HT-29 (cell line): ENCODE data around the gene MYOM1. TPM values are rescaled to one million over a fixed set of nuclear protein-coding genes. Genes with fewer than 3 reads are reported as not detected.
A peak's percentile ranks its signal among the peaks of the same experiment; 100 is the strongest.

ENCODE experiments used
- DNase-seq: peaks from one replicate; pipeline ENCODE4 v3.0.0-alpha.2; 2015; ENCODE audit warnings: low spot score
- total RNA-seq: library from RNA; depleted of rRNA; stranded (reverse); fragments of >200 nt; shearing (Covaris generic); gene quantifications from 2 replicates; pipeline ENCODE4 v1.2.3, GENCODE V29; 2014

The MYOM1 gene
- total RNA-seq, 1 experiment from 2014 or later = 0.13 TPM

- DNase-seq = peak; percentile 56
These were observed 68.1 kb downstream of the MYOM1 start for GRCh38 chr18:3151399-3152264.

DNA sequence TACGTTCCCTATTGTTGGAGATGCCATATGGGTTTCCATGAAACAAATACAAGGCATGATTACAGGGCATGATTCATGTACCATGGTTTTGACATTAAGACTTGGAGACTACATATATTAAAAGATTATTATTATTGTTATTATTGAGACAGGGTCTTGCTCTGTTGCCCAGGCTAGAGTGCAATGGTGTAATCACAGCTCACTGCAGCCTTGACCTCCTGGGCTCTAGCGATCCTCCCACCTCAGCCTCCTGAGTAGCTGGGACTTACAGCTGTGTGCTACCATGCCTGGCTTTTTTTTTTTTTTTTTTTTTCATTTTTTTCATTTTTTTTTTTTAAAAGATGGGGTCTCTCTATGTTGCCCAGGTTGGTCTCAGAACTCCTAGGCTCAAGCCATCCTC lies 69.1 kb downstream of the MYOM1 start:
- no peak for DNase-seq

GRCh38 chr18:3150274-3150673 lies 69.5 kb downstream of the MYOM1 start:
- DNase-seq = peak; percentile 42

DNA sequence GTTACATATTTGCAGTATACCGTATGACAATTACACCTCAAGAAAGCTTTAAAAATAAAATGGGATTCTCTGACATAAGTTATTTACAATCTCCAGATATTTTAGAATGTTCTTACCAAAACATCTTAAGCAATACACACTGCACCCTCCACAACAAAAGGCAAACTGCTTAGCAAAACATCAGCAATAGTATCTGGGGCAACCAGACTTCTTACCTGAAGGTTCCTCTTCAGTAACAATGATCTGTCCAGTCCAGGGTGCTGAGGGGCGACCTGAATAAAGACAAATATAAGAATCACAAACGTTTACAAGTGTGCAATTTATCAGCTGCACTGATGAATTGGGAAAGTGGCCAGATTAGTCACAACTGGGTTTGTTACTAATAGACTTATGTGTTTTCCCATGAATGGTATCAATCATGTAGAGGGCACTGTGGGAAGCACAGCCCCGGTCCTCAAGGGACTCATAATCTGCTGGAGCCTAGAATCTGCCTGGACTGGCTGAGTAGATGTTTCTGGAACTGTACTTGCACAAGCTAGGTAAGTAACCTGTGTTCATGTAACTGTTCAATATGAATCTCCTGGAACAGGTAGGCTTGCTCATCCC lies 70.7 kb downstream of the MYOM1 start:
- peak; percentile 43 for DNase-seq

DNA sequence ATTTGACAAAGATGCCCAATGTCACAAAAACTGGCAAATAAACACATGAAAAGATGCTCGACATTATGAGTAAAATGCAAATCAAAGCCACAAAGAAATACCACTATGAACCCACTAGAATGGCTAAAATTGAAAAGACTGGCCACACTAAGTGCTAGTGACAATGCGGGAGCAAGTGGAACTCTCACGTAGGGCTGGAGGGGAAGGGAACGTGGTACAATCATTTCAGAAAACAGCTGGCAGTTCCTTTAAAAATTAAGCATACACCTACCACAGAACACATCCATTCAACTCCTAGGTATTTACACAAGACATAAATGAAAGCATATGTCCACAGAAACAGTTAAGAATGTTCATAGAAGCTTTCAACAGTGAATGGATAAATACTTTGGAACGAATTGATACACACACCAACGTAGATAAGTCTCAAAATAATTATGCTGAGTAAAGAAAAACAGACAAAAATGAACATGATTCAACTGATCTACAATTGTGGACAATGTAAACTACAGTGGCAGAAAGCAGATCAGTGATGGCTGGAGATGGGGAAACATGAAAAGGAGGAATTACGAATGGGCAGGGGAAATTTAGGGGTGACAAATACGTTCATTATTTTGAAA lies 71.7 kb downstream of the MYOM1 start:
- no peak for DNase-seq

GRCh38 chr18:3140986-3141639 lies 78.7 kb downstream of the MYOM1 start:
- no peak for DNase-seq

DNA sequence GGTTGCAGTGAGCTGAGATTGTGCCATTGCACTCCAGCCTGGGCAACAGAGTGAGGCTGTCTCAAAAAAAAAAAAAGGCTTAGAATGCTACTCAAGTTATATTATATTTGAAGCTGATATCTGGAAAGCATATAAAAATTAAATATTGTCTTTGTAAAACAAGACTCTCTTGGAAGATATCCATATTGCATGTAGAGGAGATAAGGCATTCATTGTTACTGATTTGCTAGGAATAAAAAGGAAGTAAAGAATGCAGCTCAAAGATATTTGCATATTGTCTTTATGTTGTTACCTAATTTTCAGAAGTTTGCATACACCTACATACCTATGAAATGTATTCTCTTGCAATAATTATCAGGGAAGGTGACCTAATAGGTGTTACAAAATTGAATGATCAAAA lies 79.4 kb downstream of the MYOM1 start:
- DNase-seq = no peak

- DNase-seq = no peak
These were observed 80.4 kb downstream of the MYOM1 start for GRCh38 chr18:3139406-3139805.

DNA sequence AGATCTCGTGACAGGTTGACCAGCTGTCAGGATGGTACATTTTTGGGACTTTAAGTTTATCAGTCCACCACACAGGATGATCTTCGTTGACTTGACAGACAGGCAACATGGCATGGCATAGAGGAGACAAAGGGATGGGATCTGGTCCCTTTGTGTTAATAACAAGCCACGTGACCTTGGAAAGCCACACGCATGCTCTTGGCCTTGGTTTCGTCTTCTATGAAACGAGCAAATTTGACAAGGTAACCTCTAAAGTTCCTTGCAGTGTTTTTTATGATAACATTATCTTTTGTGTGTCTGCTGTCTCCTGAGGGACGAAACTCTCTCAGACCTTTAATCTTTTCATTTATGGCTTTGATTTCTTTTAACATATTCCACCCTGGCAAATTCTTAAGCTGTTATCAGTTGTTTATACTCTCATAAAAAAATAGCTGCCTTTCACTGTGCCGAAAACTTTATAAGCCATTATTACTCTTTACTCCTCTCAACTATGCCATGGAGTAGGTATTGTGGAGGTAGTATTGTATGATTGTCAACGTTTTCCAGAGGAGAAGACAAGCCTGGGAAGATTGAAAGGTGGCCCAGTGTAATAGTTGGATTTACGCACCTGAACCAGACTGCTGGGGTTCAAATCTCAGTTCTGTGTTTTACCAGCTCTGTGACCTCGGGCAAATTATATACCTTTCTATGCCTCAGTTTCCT lies 81.3 kb downstream of the MYOM1 start:
- no peak for DNase-seq

DNA sequence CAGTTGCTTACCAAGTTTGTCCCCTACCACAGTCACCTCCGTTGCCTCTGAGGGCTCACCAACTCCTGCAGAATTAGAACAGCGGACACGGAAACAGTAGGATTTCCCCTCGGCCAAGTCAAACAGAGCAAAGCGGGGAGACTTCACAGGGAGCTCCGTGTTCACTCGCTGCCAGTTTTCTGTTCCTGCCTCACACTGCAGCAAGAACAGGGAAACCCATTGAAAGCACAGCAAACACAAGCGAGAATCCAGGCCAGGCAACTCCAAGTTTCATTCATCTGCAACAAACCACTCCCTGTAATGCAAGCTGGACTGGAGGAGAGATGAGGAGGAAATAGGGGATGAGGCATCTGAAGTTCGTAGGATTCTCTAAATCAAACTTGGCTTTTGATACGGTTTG lies 84.2 kb downstream of the MYOM1 start:
- no peak for DNase-seq

DNA sequence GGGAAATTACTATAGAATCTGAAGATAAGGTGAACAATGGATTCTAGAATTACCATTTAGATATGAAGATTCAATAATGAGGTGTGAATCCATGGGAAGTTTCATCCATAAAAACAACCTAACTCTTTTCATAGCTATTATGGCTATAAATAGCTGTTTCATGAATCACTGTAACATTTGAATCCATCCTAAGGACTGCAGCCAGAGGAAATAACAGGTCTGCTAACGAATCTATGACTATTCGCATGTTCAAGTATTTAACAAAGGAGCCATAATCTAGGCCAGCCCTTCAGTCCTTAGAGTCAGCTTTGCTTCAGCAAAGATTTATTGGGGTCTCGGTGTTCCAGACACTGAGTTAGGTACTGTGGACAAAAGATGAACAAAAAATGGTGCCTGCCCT lies 87.1 kb downstream of the MYOM1 start:
- no peak for DNase-seq

DNA sequence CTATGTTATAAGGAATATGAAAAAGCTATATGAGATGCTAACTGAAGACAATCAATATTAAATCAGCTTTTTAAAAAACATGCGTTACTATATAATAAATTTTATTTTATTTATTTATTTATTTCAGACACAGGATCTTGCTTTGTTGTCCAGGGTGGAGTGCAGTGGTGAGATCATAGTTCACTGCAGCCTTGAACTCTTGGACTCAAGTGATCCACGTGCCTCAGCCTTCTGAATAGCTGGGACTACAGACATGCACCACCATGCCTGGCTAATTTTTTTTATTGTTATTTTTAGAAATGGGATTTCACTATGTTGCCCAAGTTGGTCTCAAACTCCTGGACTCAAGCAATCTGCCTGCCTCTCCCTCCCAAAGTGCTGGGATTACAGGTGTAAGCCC lies 89.4 kb downstream of the MYOM1 start:
- no peak for DNase-seq

- DNase-seq = peak; percentile 98
These were observed 90.5 kb downstream of the MYOM1 start for GRCh38 chr18:3129053-3129864.

DNA sequence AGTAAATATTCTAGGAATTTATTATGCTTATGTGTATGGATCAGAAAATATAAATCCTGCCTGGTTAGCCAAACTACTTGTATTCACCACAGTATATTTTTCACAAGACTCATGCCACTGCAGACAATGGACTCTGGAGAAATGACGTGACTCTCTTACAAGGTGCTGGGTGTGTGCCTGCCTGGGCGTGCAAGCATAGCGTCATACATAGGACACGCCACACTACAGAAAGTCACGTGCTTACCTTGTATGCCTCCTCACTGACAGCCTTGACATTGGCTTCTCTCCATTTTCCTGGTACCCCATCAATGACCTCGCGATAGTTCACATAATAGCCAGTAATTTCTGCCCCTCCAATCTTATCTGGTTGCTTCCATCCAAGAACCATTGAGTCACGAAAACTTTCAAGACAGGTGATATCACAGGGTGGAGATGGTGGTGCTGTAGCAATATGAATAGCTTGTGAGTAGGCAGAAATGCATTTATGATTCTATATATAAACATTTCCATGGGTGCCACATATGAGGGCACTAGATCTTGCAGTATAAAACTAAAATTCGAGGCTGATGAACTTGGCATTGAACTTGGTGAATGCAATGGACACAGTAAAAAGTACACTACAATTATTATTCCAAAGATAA lies 93.2 kb downstream of the MYOM1 start:
- DNase-seq = no peak

- DNase-seq = no peak
These were observed 94.9 kb downstream of the MYOM1 start for GRCh38 chr18:3124822-3125221.

GRCh38 chr18:3122851-3123250 lies 96.9 kb downstream of the MYOM1 start:
- DNase-seq = no peak

- no peak for DNase-seq
These were observed 98.5 kb downstream of the MYOM1 start for GRCh38 chr18:3121259-3121658.

- DNase-seq = no peak
These were observed 99.4 kb downstream of the MYOM1 start for GRCh38 chr18:3120356-3120755.

DNA sequence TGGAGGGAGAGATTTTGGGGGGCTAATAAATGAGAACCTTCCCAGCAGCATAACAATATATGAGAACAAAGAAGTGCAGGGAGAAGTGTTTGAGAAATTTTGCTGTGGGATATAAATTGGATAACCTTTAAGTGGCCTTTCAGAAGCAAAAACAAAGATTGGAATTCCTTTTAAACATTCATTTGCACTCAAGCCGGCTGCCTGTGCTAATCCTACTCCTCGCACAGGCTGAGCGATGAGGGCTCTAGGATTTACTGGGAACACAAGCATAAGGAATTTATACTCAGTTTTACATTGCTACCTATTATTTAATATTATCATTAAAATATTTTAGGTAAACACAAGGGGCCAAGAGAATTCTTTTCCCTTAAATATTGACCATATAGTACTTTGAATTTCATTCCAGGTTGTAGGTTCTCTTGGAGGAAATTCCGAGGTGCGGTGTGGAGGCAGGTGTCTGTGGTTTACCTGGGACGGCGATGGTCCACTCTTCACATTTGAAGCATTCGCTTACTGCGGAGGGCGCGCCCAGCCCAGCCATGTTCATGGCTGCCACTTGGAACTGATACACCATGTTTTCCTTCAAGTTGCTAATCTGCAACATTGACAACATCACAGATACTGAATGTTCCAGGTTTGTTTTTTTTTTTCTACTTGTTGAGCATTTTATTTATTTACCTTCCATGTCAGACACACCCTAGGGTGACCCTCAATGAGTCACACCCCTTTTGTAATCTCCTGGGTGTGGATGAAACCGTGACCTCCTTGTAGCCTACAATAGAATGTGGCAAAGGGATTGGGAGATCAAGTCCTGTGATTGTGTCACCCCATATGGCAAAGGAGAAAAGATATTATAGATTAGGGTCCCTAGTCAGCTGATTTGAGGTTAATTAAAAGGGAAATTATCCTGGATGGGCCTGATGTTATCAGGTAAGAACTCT lies 100.1 kb downstream of the MYOM1 start:
- no peak for DNase-seq
